Activated effector memory CD4-positive, alpha-beta T cell treated with anti-CD3 and anti-CD28 coated beads, Interleukin-2, amount 50 U/mL, for 16 hours (primary cell): ENCODE data around the gene BMI1.
"Not testable (repeated sequence)": the region's sequence is repeated elsewhere in the genome, so short reads cannot be mapped to it uniquely, and the experiment has no call there.

Experiments
- DNase-seq: peaks from one replicate; pipeline ENCODE4 v3.0.0-alpha.2; 2020

The BMI1 gene

GRCh38 chr10:22340329-22341189, 19.7 kb downstream of the BMI1 start:
- DNase-seq: peak; percentile 85

DNA sequence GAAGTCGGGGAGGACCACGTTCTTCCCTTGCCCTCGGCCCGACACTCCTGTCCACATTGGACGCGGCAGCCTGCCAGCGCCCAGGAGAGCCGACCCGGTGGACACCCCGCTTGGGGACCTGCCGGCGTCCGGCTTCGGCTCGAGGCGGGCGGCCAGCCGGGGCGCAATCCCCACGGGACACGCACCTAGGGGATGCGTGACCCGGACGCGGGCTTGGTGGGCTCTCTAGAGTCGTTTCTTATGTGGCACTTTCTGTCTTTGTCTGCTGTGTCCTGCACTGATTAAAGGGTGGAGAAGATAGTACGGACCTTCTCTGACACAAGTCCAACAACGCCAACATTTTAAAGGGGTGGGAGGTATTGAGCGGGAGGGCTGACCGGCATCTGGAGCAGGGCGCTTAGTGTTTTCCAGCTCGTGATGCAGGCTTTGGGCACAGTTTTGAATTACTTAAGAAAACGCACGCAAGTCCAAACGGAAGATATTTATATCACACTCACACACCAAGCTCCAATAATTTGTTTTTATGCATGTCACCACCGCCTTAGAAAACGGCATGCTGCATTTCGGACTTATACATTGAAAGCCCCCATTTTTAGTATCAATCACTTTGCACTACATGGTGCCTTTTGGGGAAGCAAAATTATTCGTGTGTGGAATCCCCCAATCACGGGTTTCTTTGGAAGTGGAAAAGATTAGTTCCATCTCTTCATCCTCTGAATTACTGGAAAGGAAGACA, 20.5 kb downstream of the BMI1 start:
- no peak for DNase-seq

DNA sequence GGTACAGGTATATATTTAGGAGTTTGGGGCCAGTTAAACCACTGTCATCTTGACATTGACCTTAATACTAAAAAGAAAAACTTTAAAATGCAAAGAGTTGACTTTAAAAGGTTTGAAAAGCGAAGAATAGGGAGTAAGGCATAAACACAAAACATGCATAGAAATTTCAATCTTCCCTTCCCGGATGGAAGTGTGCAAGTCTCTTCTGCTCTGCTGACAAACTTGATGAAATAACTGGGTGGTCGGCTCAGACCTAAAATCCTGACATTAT, 21.0 kb downstream of the BMI1 start:
- no peak for DNase-seq

- no peak for DNase-seq
These were observed 21.5 kb downstream of the BMI1 start for GRCh38 chr10:22342421-22342820.

DNA sequence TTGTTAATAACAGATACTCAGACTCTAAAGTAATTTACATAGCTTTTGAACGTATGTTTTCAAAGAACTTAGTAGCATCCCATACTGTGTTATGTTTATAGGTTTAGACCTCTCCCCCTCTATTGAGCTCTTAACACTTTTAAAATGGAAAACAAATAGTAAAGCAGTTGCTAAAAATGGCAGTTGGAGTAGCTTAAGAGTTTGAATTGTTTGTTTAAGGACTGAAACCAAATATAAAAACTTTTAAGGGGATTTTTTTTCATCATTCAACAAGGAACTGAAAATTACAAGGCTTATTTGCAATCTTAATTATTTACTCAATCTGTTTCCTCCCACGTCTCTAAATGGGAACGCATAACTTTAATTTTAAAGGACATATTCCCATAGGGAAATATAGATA, 22.8 kb downstream of the BMI1 start:
- DNase-seq: no peak

DNA sequence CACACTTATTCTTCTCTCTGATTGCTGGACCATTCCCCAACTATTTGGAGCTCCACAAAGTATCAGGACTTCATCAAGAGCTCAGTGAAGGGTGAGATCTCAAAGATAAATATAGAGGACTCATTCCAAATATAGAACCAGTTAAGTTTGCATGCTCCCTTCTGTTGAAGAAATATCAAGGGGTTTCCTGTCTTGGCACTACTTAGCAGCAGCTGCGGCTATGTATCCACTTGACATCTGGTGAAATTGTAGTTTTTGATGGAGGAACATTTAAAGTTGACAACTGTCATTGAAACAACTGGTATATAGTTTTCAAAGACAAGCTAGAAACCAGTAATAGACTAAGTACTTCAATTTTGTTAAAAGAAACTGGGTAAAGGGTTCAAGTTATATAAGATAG, 23.4 kb downstream of the BMI1 start:
- no peak for DNase-seq

DNA sequence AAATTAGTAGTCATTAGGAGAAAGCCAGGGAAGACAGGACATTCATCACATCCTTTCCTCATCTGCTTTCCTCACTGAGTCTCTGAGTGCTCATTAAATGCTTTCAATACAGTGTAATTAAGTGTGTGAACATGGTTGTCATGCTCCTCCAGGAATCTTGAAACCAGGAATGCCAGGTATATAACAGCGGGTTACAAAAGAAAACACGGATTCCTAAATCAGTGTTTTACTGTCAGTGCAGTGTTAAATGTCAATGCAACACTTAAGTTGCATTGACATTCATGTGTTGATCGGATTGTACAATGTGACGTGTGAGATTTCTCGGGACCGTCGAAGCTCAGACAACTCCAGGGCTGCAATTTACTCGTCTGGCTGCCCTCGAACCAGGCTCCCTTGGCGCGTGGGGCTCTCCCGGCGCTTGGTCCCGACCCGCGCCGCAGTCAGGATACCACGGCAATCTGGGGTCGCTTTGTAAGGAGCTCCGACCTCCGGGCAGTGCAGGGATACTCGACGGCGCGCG, 23.9 kb downstream of the BMI1 start:
- no peak for DNase-seq

GRCh38 chr10:22345301-22346095, 24.6 kb downstream of the BMI1 start, which contains the start of gene SPAG6:
SPAG6 (plus strand) TSS chr10:22345496; CDS start chr10:22345612, 116 bp downstream.
- DNase-seq: peak; percentile 82

- DNase-seq: no peak
These were observed 25.3 kb downstream of the BMI1 start for GRCh38 chr10:22346096-22346661.

GRCh38 chr10:22349755-22350154, 28.9 kb downstream of the BMI1 start:
- DNase-seq: no peak

GRCh38 chr10:22351131-22351703, 30.3 kb downstream of the BMI1 start:
- DNase-seq: no peak

DNA sequence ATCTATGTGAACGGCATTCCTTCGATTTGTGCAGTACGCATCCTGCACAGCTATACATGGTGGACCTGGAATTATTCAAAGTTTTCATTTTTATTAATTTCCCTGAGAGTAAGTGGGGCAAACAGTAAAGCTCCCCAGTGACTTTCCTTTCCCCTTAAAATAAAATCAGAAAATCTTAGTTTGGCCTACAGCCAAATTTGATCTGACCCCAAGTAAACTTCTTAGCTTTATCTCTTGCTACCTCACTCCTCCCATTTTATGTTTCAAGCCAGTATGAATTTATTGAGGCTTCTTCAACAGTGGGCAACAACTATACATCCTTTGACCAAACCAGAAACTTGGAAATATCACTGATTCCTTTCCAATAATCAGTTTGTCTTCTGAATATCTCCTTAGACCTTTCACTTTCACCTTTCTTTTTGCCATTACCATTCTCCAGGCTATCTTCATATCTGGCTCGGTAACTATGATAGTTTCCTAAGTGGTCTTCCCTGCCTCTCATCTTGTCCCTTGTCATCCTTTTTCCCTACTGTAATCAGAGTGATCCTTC, 35.5 kb downstream of the BMI1 start:
- DNase-seq: no peak

DNA sequence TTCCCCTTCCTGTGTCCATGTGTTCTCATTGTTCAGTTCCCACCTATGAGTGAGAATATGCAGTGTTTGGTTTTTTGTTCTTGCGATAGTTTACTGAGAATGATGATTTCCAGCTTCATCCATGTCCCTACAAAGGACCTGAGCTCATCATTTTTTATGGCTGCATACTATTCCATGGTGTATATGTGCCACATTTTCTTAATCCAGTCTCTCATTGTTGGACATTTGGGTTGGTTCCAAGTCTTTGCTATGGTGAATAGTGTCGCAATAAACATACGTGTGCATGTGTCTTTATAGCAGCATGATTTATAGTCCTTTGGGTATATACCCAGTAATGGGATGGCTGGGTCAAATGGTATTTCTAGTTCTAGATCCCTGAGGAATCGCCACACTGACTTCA, 36.9 kb downstream of the BMI1 start:
- not testable (repeated sequence) for DNase-seq

GRCh38 chr10:22363305-22363704, 42.4 kb downstream of the BMI1 start:
- DNase-seq: no peak

DNA sequence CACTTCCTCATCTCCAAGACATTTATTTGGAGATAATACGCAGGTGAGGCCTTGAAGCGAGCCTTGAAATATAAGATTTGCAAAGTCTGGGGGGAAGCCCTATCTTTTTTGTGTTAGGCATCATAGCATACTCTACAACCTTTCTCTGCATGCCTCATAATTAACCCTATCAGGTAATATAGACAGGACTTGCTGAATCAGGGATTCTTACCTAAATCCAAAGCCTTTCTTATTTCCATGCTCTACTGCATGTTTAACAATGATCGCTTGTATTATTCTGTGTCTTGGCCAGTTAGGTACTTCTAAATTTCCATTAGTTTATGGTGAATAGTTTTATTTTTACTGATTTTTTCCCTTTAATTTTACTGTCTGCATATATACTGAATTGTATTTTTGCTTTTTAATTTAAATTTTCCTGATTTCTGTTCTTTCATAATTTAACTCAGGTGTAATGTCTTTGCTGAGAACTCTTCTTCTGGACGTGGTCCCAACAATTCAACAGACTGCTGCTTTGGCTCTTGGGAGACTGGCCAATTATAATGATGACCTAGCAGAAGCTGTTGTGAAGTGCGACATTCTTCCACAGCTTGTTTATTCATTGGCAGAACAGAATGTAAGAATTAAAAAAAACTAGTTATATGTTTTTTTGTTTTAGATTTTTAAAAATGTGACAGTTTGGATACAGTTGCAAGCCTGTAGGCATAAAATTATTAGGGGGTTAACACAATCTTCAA, 43.7 kb downstream of the BMI1 start:
- no peak for DNase-seq

DNA sequence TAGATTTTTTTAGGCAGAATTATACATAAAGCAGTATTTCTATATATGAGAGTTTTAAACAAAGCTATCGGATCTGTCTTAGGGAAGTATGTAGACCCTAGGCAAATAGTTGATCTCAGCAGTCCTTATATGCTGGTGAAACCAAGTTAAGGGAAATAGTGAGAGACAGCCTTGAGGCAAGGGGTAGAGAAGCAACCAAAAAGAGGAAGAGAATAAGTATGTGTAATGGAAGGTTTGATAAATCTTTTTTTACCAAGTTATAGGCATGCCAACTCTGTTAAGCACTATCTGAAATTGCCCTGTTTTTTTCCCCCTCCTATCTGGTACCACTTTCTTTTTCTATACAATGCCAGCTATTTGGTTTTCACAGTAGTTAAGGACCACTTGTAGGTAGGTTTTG, 44.3 kb downstream of the BMI1 start:
- DNase-seq: no peak

GRCh38 chr10:22365644-22366434, 44.9 kb downstream of the BMI1 start:
- no peak for DNase-seq

GRCh38 chr10:22366435-22366703, 45.5 kb downstream of the BMI1 start:
- DNase-seq: no peak

GRCh38 chr10:22366771-22367170, 45.9 kb downstream of the BMI1 start:
- DNase-seq: no peak

DNA sequence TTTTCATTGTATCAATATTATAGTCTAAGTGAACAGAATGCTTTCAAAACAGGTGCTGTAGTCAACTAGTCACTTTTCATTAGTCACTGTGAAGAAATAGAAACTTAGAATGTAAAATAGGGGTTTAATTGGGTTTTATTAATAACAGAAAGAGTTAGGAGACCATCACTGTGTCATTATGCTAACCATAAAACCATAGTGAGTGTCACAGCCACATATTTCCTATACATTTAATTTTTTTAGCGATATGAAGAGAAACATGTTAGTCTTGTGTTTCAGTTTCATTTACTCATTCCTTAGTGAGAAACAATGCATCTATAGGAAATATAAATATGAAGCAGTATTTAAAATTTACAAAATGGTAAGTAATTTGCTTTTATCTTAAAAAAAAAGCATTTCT, 46.6 kb downstream of the BMI1 start:
- no peak for DNase-seq

DNA sequence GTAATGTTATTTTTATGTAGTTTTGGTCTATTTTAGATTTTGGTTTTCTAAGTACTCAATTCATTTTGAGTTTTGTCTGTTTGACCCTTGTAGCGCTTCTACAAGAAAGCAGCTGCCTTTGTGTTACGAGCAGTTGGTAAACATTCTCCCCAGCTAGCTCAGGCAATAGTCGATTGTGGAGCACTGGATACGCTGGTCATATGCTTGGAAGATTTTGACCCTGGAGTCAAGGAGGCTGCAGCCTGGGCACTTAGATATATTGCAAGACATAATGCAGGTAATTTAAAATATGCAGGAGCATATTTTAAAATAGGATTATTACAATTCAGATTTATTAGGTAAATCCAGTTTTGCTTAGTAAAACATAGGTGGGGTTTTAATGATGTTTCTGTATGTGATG, 47.5 kb downstream of the BMI1 start:
- no peak for DNase-seq
